Measurements from ENCODE around the gene MFSD11.

Gene MFSD11

GRCh38 chr17:76700617-76701470, 37.1 kb upstream of the MFSD11 start:
- no peak overlapping the region for H3K27ac ChIP-seq
- TF ChIP-seq, protein P1, sequence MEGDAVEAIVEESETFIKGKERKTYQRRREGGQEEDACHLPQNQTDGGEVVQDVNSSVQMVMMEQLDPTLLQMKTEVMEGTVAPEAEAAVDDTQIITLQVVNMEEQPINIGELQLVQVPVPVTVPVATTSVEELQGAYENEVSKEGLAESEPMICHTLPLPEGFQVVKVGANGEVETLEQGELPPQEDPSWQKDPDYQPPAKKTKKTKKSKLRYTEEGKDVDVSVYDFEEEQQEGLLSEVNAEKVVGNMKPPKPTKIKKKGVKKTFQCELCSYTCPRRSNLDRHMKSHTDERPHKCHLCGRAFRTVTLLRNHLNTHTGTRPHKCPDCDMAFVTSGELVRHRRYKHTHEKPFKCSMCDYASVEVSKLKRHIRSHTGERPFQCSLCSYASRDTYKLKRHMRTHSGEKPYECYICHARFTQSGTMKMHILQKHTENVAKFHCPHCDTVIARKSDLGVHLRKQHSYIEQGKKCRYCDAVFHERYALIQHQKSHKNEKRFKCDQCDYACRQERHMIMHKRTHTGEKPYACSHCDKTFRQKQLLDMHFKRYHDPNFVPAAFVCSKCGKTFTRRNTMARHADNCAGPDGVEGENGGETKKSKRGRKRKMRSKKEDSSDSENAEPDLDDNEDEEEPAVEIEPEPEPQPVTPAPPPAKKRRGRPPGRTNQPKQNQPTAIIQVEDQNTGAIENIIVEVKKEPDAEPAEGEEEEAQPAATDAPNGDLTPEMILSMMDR (IDR thresholded peaks at IDR 0.05), result no peak

DNA sequence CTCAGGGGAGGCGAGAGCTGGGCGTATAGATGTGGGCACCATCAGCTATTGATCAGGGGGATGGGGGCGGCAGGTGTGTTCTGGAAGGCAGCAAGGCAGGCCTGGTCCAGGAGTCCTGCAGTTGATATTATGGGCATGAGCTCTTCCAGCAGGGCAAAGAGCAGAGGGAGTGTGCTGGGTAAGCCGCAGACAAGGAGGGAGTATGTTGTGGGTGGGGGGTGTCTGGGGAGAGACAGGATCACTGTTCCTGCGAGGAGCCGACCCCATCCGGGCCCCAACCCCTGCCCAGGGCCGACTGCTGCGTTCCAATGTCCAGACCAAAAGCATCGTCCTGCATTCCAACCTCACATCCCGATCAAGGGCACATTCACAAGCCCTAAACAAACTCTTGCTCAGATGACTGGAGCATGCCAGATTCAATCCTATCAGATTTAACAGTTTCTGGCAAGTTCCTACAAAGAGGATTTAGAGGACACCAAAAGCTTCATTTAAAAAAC, 36.4 kb upstream of the MFSD11 start:
- Histone ChIP-seq H3K4me1 (ENCODE audit: control insufficient read depth in 1 of 2, insufficient read depth in 1 of 2, low read depth in 1 of 2, low read length in 1 of 2) (no peaks in the 10 kb centered on the region), H3K27me3 (no peaks in the 10 kb centered on the region), H3K4me3 (ENCODE audit: low read depth in 1 of 2, low read length in 1 of 2) (no peak overlapping the region), H3K27ac (no peak overlapping the region), H3K36me3 (no peaks in the 10 kb centered on the region), H3K9me3 (no peaks in the 10 kb centered on the region)
- TF ChIP-seq, protein P1 (IDR thresholded peaks at IDR 0.05), result no peak

More at GRCh38 chr17:76700617-76701470, 37.1 kb upstream of the MFSD11 start:
- H3K9me3 ChIP-seq, result no peaks in the 10 kb centered on the region
- H3K27me3 ChIP-seq, result no peaks in the 10 kb centered on the region
- no peak overlapping the region for H3K4me3 ChIP-seq (ENCODE audit: low read depth in 1 of 2, low read length in 1 of 2)
- H3K4me1 ChIP-seq (ENCODE audit: control insufficient read depth in 1 of 2, insufficient read depth in 1 of 2, low read depth in 1 of 2, low read length in 1 of 2), result no peaks in the 10 kb centered on the region
- no peaks in the 10 kb centered on the region for H3K36me3 ChIP-seq

DNA sequence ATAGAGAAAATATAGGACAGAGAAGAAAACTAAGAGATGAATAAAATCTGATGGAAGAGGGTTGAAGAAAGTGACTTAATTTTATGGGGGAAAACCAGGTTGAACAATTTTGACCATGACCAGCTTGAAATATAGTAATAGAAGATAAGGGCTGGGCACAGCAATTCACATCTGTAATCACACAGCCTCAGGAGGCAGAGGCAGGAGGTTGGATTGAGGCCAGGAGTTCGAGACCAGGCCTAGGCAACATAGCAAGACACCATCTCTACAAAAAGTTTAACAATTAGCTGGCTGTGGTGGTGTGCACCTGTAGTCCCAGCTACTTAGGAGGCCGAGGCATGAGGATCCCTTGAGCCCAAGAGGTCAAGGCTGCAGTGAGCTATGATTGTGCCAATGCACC, 35.8 kb upstream of the MFSD11 start:
- TF ChIP-seq, protein P1 (IDR thresholded peaks at IDR 0.05), result no peak
- Histone ChIP-seq H3K4me1 (ENCODE audit: control insufficient read depth in 1 of 2, insufficient read depth in 1 of 2, low read depth in 1 of 2, low read length in 1 of 2) (no peaks in the 10 kb centered on the region), H3K27ac (no peak overlapping the region)

DNA sequence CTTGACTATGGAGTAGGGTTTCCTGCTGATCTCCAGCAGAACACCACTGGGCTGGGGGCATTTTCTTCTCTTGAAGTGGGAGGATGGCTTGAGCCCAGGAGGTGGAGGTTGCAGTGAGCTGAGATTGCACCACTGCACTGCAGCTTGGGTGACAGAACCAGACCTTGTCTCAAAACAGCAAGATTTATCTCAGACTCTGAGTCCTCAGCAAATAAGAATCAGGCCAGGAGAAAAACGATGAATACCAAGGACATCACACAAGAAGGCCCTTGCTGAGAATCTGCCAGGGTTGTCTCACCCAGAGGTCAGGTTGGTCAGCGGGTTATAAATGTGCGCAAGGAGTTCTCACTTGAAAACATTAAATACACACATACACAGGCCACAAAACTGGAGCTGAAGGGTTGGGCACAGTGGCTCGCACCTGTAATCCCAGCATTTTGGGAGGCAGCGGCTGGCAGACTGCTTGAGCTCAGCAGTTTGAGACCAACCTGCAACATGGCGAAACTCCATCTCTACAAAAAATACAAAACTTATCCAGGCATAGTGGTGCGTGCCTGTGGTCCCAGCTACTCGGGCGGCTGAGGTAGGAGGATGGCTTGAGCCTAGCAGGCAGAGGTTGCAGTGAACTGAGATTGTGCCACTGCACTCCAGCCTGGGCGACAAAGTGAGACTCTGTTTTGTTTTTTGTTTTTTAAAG, 34.8 kb upstream of the MFSD11 start:
- TF ChIP-seq, protein P1 (IDR thresholded peaks at IDR 0.05), result no peak
- H3K4me3 ChIP-seq (ENCODE audit: low read depth in 1 of 2, low read length in 1 of 2), result no peak overlapping the region
- no peaks in the 10 kb centered on the region for H3K9me3 ChIP-seq
- H3K36me3 ChIP-seq, result no peaks in the 10 kb centered on the region
- no peaks in the 10 kb centered on the region for H3K4me1 ChIP-seq (ENCODE audit: control insufficient read depth in 1 of 2, insufficient read depth in 1 of 2, low read depth in 1 of 2, low read length in 1 of 2)
- H3K27ac ChIP-seq, result no peak overlapping the region
- H3K27me3 ChIP-seq, result no peaks in the 10 kb centered on the region

More for the DNA sequence above, 35.8 kb upstream of the MFSD11 start:
- Histone ChIP-seq H3K9me3 (no peaks in the 10 kb centered on the region), H3K36me3 (no peaks in the 10 kb centered on the region), H3K4me3 (ENCODE audit: low read depth in 1 of 2, low read length in 1 of 2) (no peak overlapping the region), H3K27me3 (no peaks in the 10 kb centered on the region)

DNA sequence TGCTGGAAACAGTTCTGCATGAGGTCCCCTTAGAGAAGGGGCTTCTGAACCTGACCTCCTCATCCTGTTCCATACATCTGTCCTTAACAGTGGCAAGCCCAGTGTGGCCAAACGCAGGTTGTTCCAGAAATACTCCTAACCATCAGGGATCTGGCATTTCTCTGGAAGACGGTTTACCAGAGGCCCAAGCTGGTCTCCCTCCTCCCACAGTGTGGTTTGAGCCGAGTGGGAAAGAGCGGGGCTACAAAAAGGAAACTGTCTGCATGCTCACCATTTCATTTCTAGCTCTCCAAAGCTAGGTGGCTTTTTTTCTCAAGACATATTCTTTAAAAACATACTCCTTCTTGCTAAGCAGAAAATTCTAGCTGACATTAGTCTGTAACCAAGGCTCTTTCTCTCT, 33.1 kb upstream of the MFSD11 start:
- H3K36me3 ChIP-seq, result no peaks in the 10 kb centered on the region
- no peak overlapping the region for H3K4me3 ChIP-seq (ENCODE audit: low read depth in 1 of 2, low read length in 1 of 2)
- no peaks in the 10 kb centered on the region for H3K9me3 ChIP-seq
- peaks cover 0 to 1% of the 10 kb centered on the region in 2 experiments for H3K4me1 ChIP-seq (ENCODE audit: control insufficient read depth in 1 of 2, insufficient read depth in 1 of 2, low read depth in 1 of 2, low read length in 1 of 2)
- H3K27me3 ChIP-seq, result peaks cover 15% of the 10 kb centered on the region
- no peak overlapping the region for H3K27ac ChIP-seq
- TF ChIP-seq, protein P1 (IDR thresholded peaks at IDR 0.05), result no peak
